HL-60/S4 treated with phorbol 12-myristate 13-acetate at 8.2 ng/mL for 4 days and 3 days (cell line): ENCODE data around the gene KRTCAP2.

Experiments used
- in situ Hi-C: fragments of 300-500 bp; cut with MboI; formaldehyde crosslinking; loops from 2 replicates; pipeline ENCODE4 v1.15.0; 2022; ENCODE audit warnings: low sequenced_read_pairs

KRTCAP2 gene

DNA sequence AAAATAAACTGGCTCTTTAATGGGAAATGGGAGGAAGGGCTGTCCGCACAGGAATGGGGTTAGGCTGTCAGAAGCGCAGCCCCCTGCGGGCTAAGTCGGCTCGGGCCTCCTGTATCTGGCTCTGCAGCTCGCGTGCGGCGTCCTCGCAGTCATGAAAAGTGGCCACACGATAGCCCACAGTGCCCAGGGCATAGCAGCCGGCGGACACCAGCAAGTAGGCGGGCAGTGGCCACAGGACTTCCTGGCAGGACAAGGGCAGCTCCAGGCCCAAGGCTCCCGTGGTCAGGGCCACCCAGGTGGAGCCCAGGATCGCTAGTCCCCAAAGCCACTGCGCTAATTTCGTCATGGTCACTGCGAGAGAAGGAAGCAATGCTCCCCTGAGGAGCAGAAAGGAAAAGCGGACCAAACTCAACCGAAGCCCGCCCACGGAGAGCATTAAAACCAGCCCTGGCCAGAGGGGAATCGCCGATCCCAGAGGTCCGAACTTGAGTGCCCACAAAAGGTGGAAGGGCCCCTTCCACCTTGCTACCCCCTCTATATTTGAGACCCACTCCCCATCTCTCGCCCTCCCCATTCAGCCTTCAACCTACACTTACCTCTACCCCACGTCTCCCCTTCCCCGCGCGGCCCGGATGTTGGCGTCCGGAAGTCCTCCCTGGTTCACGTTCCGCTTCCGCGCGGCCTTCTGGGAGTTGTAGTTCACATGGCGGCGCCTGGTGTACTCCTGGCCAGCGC is 33.0 kb downstream of the KRTCAP2 start, which contains the start of gene DPM3:
TSS of gene DPM3 (minus strand) at position 637 of the 735 bp plus-strand sequence. CDS start at position 346, 291 bp downstream.
- in situ Hi-C loops = no loop called here

DNA sequence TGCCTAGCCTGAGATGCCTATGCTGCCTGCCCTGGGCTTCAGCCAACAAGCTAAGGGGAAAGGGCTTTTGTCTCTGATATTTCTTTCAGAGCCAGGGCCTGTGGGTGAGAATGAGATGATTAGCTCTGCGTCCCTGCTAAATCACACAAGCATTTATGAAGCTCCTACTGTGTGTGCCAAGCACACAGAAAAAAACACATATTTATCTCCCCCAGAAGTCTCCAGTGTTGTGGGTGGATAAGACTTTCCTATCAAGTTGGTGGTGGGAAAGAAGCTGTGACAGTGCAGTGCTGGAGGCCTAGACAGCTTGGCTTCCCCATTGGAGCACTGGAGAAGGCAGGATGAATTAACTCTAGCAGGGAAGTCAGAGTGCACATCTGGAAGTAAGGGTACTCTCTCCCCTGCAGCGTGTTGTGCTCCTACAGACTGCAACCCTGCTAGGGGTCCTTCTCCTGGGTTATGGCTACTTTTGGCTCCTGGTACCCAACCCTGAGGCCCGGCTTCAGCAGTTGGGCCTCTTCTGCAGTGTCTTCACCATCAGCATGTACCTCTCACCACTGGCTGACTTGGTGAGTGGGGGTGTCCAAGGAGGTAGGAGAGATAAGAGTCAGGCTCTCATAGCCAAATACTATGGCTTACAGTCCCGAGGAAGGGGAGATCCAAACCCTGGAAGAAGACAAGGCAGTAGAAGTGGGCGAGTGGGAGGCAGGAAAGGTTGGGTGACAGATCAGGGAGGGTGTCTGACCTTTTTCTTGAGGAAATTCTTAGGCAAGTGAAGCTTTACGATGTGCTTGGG is 35.8 kb downstream of the KRTCAP2 start:
- in situ Hi-C loops = no loop called here

DNA sequence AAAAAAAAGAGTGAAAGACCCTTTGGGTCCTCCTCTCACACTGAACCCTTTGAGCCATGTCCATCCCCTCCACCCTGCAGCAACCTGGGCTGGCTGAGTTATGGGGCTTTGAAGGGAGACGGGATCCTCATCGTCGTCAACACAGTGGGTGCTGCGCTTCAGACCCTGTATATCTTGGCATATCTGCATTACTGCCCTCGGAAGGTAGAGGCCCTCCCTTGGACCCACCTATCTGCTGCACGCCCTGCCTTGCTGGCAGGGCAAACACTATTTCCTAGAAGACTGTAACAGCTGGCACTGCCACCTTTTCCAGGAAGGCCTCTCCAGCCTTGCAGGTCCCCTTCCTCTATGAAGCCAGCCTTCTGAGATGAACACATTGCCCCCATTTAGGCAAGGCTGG is 36.4 kb downstream of the KRTCAP2 start:
- in situ Hi-C loops = no loop called here

DNA sequence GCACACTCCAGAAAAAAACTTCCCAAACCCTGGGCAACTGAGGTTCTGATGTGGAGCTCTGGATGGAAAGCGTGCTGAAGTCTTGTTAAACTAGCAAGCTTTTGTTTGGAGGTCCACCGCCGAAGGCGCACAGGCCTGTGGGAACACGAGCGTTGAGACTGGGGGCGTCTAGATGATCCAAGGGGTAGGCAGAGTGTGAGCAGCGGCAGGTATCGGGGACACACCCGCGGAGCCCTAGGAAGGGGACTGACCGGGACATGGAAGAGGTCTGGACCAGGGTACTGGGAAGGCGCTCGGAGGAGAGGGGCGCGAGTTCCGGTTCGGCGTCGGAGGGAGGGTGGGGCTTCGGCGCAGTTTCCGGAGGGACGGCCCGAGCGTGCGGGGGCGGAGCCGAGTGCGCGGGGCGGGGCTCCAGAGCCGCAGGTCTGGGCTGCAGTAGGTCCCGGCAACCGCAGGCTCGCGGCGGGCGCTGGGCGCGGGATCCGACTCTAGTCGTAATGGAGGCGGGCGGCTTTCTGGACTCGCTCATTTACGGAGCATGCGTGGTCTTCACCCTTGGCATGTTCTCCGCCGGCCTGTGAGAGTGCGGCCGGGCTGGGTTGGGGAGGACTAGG is 37.6 kb downstream of the KRTCAP2 start, which contains the start of gene SLC50A1:
TSS of gene SLC50A1 (plus strand) at position 438 of the 614 bp plus-strand sequence. CDS start at position 498, 60 bp downstream.
- in situ Hi-C loops = no loop called here

DNA sequence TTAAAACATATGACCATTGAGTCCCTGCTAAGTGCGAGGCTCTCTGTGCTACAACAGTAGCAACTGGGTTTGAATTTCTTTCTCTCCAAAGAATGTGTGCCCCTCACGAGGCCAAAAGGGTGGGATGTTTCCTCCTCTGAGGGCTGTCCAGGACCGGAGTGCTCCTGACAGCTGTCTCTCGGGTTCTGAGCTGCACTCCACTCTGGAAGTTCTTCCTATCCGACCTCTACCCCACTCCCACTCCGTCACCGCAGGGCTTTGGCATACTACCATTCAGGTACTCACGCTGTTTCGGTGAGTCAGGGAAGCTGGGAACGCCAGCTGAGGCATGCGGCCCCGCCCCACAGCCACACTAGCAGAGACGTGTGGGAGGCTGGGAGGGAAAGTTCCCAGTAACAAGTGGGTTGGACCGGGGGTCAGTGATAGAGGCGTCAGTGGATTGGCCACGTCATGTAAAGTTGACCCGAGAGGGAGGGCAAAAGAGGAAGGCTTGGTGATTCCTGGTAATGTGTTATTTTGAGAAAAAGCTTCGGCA is 38.2 kb downstream of the KRTCAP2 start:
- in situ Hi-C loops = no loop called here

DNA sequence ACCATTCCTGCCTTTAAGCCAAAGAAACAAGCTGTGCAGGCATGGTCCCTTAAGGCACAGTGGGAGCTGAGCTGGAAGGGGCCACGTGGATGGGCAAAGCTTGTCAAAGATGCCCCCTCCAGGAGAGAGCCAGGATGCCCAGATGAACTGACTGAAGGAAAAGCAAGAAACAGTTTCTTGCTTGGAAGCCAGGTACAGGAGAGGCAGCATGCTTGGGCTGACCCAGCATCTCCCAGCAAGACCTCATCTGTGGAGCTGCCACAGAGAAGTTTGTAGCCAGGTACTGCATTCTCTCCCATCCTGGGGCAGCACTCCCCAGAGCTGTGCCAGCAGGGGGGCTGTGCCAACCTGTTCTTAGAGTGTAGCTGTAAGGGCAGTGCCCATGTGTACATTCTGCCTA is 38.8 kb downstream of the KRTCAP2 start:
- in situ Hi-C loops = no loop called here

DNA sequence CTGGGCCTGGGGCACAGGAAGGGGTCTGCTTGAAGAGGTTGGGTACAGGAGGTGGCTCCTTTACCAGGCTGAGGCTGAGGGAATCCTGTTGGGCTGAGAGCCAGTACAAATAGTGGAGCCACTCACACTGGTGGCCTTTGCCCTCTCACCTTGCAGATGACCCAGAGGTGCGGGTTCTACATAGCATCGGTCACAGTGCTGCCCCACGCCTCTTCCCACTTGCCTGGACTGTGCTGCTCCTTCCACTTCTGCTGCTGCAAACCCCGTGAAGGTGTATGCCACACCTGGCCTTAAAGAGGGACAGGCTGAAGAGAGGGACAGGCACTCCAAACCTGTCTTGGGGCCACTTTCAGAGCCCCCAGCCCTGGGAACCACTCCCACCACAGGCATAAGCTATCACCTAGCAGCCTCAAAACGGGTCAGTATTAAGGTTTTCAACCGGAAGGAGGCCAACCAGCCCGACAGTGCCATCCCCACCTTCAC is 39.3 kb downstream of the KRTCAP2 start:
- in situ Hi-C loops = no loop called here

DNA sequence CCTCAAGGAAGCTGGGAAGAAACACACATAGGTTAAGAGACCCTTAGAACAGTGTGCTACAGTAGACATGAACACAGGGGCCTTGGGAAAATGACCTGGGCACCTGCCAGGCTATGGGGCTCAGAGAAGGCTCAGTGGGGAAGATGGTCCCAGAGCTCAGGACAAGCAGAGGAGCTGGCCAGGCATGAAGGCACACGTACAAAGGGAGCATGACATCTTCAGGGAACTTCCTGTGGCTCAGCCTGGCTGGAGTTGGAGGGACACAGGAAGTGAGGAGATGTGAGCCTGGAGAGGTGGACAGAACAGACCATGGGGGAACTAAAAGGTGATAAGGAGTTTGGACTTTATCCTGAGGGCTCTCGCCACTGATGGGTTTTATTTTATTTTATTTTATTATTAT is 41.2 kb downstream of the KRTCAP2 start:
- in situ Hi-C loops = no loop called here

DNA sequence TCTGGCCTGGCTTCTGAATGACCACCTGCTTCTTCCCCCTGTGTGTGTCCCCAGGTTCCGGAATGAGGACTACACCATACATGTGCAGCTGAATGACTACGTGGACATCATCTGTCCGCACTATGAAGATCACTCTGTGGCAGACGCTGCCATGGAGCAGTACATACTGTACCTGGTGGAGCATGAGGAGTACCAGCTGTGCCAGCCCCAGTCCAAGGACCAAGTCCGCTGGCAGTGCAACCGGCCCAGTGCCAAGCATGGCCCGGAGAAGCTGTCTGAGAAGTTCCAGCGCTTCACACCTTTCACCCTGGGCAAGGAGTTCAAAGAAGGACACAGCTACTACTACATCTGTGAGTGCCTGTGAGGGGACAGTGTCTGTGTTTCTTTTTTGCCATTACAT is 41.8 kb downstream of the KRTCAP2 start:
- in situ Hi-C loops = no loop called here

DNA sequence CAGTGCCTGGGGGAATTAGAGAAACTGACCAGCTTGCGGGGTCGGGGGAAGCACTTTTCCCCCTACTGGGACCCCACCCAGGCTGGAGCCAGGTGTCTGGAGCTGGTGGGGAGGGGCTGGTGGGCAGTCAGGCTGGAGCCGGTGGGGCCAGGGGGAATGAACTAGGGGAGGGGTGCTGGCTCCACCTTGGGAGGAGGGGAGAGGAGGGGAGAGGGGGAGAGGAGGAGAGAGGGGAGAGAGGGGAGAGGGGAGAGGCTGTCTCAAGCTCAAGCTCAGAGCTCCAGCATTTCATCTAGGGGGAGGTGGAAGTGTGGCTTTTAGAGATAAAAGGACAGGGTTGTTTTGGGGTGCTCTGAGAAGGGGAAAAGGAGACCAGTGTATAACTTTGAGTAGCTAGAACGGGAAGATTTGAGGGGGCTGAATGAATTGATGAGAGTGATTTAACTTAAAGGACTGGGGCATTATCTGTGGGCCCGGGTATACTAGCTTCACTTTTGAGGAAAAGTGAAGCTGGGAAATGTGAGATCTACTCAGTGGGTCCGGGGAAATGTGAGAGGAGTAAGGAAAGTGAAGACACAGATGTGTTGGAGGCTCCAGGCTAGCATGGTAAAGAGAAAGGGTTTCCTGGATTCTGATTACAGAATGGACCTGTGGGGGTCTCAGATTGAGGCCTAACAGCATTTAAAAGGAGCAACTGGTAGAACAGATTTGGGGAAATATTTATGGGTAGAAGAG is 42.7 kb downstream of the KRTCAP2 start:
- in situ Hi-C loops = no loop called here

DNA sequence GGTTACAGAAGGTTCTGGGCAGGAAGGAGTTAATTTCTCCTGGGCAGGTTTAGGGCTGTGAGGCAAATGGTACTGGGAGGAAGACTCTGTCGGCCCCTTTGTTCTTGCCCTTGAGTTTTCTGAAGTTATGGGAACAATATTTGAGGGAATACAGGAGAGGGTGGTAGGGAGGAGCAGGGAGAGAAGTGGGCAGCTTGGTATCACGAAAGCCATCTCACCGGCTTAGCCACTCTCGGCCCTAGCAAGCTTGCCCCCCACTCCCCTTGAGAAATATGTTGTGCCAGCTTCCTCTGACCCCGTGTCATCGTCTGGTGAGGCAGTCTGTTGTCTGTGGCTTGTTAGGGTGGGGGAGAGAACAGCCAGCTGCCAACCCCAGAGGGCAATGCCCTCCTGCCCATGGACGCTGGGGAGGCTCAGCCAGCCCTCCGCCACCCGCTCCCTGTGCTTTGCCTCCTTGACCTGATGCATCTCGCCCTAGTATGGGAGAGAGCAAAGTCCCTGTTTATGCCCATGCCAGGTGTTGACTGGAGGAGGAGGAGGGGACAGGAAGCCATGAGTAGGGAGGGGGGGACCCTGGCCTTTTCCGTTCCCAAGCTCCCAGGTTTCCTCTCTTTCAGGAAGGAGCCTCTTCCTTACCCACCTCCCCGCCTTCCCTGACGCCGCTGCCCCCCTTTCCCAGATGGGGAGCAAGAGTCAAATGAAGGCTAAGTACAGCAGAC is 44.2 kb downstream of the KRTCAP2 start:
- in situ Hi-C loops = no loop called here

DNA sequence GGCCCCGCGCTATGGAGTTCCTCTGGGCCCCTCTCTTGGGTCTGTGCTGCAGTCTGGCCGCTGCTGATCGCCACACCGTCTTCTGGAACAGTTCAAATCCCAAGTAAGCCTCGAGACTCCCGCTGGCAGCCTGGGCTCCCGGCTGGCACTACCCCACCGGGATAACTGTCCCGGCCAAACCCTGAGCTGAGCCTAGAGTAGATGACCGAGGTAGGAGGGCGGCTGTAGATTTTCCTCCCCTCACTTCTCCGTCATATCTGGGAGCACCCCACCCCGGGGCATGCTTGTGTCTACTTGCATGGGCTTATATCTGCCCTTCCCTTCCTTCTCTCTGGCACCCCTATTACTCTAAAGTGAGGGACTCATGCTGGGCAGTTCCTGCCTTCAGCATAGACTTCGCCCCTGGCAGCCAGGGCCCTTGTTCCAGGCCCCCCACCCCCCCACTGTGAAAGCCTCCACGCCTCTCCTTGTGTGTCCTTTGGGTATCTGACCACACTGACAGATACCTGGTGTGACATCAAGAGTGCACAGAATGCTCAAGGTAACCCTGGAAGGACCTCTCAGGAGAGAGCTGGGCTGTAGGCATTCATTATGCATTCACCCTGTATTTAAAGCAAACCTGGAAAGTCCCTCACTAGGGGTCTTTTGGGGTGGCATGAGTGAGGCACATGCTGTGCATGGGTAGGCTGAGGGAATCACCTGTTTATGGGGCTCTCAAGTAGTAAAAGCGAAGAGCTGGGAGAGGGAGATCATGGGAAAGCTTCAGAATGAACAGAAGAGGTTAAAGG is 44.9 kb downstream of the KRTCAP2 start:
- in situ Hi-C loops = no loop called here

DNA sequence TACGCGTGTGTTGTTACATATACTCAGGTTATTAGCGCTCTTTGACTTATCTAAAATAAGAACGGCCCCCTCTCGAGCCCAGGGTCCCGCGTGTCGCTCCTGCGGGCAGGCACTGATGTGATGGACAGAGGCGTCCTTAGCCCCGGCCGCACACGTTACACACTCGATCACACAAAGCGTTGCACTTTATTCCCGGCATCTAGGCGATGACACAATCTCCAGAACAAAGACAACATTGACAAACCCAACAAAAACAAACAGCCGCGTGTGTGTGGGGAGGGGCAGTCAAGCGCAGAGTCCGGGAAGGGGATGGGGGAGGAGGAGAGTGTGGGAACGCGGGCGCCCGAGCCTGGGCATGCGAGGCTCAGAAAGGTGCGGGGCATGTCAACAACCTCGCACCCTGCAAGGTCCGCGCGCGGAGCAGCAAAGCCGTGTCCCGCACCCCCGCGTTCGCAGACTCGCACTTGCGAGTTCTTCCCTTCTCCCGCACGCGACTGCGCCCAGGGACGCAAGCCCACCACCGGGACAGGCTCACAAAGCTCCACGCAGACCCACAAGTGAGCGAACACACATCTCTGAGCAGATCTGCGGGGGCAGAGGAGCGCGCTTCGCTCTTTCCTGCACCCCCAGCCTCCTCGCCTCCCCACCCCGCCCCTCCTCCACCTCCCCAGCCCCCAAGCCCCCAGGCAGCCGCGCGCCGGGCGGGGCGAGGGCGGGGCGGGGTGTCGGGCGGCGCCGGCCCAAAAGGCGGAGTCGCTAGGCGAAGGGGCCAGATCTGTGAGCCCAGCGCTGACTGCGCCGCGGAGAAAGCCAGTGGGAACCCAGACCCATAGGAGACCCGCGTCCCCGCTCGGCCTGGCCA is 45.8 kb downstream of the KRTCAP2 start, which contains the start of gene EFNA1:
TSS of gene EFNA1 (plus strand) at position 772 of the 862 bp plus-strand sequence. CDS start 102 bp downstream, outside the sequence.
- in situ Hi-C loops = no loop called here

DNA sequence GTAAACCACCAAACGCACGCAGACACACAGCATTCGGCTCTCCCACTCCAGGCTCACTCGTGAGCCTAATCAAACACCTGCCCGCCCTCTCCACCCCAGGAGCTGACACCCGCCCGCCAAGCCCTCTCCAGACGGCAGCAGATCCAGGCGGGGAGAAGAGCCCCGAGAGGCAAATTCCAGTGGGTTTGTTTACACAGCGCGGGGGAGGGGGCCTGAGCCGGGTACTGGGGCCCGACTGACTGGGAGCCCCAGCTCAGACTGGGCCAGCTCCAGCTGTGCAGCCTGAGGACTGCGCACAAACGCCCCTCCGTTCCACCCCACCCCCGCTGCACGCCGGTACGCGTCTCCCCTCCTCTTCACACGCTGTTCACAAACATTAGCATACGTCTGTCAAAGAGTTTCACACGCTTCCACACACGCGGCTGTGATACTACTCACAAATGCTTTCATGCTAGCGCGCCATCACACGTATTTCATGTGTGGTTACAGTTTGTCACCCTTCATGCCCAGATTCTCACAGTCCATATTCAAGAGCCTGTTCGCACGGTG is 46.5 kb downstream of the KRTCAP2 start:
- in situ Hi-C loops = no loop called here

DNA sequence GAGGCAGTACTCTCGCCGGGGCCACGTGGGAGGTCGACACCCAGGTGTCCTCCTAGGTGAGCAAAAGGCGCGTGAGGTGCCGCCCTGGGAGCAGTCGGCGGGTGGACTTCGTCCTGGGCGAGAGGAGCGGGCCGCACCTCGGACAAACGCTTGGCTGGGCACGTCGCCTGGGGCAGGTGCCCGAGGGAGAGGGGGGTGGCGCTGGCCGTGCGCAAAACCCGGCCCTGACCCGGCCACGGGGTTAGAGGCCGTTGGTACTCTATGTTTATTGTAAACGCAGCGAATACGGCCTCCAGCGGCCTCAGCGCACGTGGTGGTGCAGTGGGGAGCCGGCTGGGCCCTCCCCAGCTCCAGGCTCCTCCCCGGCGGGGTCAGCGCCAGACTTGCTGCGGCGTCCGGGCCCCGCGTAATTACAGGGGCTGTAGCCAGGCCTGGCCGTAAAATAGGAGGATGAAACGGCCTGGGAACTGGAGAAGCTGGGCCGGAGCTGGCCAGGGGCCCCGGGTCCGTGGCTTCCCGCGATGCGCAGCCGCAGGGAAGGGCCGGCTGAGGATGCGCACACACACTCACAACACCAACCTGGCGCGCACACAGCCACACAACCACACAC is 47.1 kb downstream of the KRTCAP2 start:
- in situ Hi-C loops = no loop called here

DNA sequence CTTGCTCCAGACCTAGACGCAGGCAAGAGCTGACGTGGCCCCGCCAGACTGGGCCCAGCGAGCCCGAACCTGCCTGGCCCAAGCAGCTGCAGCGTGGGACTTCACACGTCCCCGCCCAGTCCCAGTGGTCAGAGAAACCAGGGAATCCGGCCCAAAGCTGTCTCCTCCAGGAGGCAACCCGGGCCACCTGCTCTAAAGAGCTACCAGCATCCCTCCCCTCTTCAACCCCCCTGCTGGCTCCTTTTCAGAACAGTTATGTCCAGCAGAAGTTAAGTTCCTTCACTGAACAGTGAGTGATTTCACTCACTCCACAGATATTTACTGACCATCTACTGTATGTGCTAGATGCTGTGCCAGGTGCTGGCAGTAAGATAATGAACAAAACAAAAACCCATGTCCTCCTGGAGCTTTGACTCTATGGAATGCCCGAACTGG is 47.6 kb downstream of the KRTCAP2 start:
- in situ Hi-C loops = no loop called here
